Measurements from ENCODE around the gene GATAD1. TPM values are rescaled to one million over a fixed set of nuclear protein-coding genes. Genes with fewer than 3 reads are reported as not detected.

The GATAD1 gene
- polyA plus RNA-seq, 3 donors, result 6.6 to 34.1 (median 7.6) TPM

DNA sequence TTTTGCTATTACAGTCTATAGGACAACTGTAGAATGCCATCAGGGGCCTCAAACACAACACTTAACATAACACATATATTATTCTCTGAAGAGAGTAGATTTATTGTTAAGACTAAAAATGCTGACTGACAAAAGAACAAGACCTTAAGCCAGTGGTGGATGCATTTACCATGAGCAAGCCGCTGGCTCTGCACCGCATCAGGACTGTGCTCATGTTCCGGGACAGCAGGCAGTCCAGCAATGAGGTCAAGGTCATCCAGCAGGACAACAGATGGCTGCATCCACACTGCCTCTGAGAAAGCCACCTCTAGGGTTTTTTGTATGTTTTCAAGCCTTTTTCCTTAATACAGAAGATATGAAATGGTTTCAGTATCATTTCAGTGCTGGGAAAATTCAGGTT, 57.3 kb downstream of the GATAD1 start:
- TF ChIP-seq, protein P1, sequence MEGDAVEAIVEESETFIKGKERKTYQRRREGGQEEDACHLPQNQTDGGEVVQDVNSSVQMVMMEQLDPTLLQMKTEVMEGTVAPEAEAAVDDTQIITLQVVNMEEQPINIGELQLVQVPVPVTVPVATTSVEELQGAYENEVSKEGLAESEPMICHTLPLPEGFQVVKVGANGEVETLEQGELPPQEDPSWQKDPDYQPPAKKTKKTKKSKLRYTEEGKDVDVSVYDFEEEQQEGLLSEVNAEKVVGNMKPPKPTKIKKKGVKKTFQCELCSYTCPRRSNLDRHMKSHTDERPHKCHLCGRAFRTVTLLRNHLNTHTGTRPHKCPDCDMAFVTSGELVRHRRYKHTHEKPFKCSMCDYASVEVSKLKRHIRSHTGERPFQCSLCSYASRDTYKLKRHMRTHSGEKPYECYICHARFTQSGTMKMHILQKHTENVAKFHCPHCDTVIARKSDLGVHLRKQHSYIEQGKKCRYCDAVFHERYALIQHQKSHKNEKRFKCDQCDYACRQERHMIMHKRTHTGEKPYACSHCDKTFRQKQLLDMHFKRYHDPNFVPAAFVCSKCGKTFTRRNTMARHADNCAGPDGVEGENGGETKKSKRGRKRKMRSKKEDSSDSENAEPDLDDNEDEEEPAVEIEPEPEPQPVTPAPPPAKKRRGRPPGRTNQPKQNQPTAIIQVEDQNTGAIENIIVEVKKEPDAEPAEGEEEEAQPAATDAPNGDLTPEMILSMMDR (IDR thresholded peaks at IDR 0.05), result no peak
- Mint-ChIP-seq H3K27me3 (ENCODE audit: low read depth in 3 of 3) (no peaks in the 10 kb centered on the region), H3K27ac (no peak overlapping the region), H3K4me1 (no peaks in the 10 kb centered on the region), H3K36me3 (peaks cover 41 to 44% of the 10 kb centered on the region in 2 donors), H3K4me3 (no peak overlapping the region), H3K9me3 (no peaks in the 10 kb centered on the region)
- Histone ChIP-seq H3K36me3 (replicated peaks in 1 of 2; ENCODE audit: control insufficient read depth in 1 of 2, insufficient read depth in 2 of 2, low read length in 2 of 2) (peaks cover 11 to 54% of the 10 kb centered on the region in 2 donors), H2AFZ (ENCODE audit: insufficient read depth, low read depth, low read length, poor library complexity, severe bottlenecking) (no peak overlapping the region), H3K4me3 (replicated peaks in 1 of 3; ENCODE audit: low read depth in 2 of 3, low read length in 3 of 3) (no peak overlapping the region), H3K4me1 (ENCODE audit: control insufficient read depth in 1 of 2, insufficient read depth in 2 of 2, low read length in 2 of 2) (no peaks in the 10 kb centered on the region), H3K9ac (ENCODE audit: insufficient read depth, low read length, poor library complexity, severe bottlenecking) (no peak overlapping the region), H3K27ac (ENCODE audit: low read depth in 1 of 2, low read length in 2 of 2) (no peak overlapping the region), H3K9me3 (replicated peaks in 1 of 2; ENCODE audit: control insufficient read depth in 1 of 2, insufficient read depth in 1 of 2, low read length in 2 of 2) (no peaks in the 10 kb centered on the region), H3K79me2 (ENCODE audit: insufficient read depth, low read length) (no peaks in the 10 kb centered on the region), H4K20me1 (ENCODE audit: insufficient read depth, low read length) (no peaks in the 10 kb centered on the region), H3K4me2 (replicated peaks; ENCODE audit: extremely low read depth, low read length, poor library complexity, severe bottlenecking) (no peak overlapping the region), H3K27me3 (ENCODE audit: control insufficient read depth in 2 of 2, insufficient read depth in 2 of 2, low read length in 2 of 2) (no peaks in the 10 kb centered on the region)
- WGBS (ENCODE audit: insufficient coverage), result 100% methylated on average over 3 of the region's 3 CpGs
- DNase-seq, result no peak
- intact Hi-C loops (cut with micrococcal nuclease), result no loop called here

DNA sequence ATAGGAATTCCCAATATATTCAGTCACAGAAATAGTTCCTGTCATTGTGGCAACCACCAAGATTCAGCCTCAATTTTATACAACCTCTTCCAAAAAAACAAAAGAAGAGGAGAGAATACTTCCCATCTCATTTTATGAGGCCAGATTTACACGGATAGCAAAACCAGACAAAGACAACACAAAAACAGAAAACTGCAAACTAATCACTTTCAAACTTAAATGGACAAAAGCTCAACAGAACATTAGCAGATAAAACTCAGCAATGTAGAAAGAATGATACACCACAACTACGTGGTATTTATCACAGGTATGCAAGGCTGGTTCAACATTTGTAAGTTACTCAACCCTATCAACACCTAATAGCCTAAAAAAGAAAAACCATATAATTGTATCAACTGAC, 59.1 kb downstream of the GATAD1 start:
- no peaks in the 10 kb centered on the region for H3K79me2 ChIP-seq (ENCODE audit: insufficient read depth, low read length)
- H3K9me3 ChIP-seq (replicated peaks in 1 of 2; ENCODE audit: control insufficient read depth in 1 of 2, insufficient read depth in 1 of 2, low read length in 2 of 2), result no peaks in the 10 kb centered on the region
- H3K4me2 ChIP-seq (replicated peaks; ENCODE audit: extremely low read depth, low read length, poor library complexity, severe bottlenecking), result no peak overlapping the region
- WGBS (ENCODE audit: insufficient coverage), result 86% methylated on average over 1 of the region's 2 CpGs
- H3K27me3 Mint-ChIP-seq (ENCODE audit: low read depth in 3 of 3), result no peaks in the 10 kb centered on the region
- TF ChIP-seq, protein P1 (IDR thresholded peaks at IDR 0.05), result no peak
- no peaks in the 10 kb centered on the region for H3K4me1 ChIP-seq (ENCODE audit: control insufficient read depth in 1 of 2, insufficient read depth in 2 of 2, low read length in 2 of 2)
- H3K9me3 Mint-ChIP-seq, result no peaks in the 10 kb centered on the region
- H3K4me3 ChIP-seq (replicated peaks in 1 of 3; ENCODE audit: low read depth in 2 of 3, low read length in 3 of 3), result no peak overlapping the region
- intact Hi-C loops (cut with micrococcal nuclease), result no loop called here
- H3K9ac ChIP-seq (ENCODE audit: insufficient read depth, low read length, poor library complexity, severe bottlenecking), result no peak overlapping the region
- DNase-seq, result no peak
- H3K36me3 Mint-ChIP-seq, result peaks cover 26 to 27% of the 10 kb centered on the region in 2 donors
- H3K4me3 Mint-ChIP-seq, result no peak overlapping the region
- H3K27me3 ChIP-seq (ENCODE audit: control insufficient read depth in 2 of 2, insufficient read depth in 2 of 2, low read length in 2 of 2), result no peaks in the 10 kb centered on the region
- no peak overlapping the region for H3K27ac ChIP-seq (ENCODE audit: low read depth in 1 of 2, low read length in 2 of 2)
- no peak overlapping the region for H3K27ac Mint-ChIP-seq
- H2AFZ ChIP-seq (ENCODE audit: insufficient read depth, low read depth, low read length, poor library complexity, severe bottlenecking), result no peak overlapping the region
- H4K20me1 ChIP-seq (ENCODE audit: insufficient read depth, low read length), result no peaks in the 10 kb centered on the region
- H3K4me1 Mint-ChIP-seq, result no peaks in the 10 kb centered on the region
- H3K36me3 ChIP-seq (replicated peaks in 1 of 2; ENCODE audit: control insufficient read depth in 1 of 2, insufficient read depth in 2 of 2, low read length in 2 of 2), result peaks cover 9 to 40% of the 10 kb centered on the region in 2 donors
